SHP77 (cell line): ENCODE measurements around the gene KLHL17.

Experiments used
- DNase-seq, 2 experiments: peaks; one replicate each; lab custom pipeline; 2025; lab: John Stamatoyannopoulos, UW

KLHL17 gene

GRCh38 chr1:952201-952600, 8.2 kb upstream of the KLHL17 start:
- DNase-seq: no peak

- DNase-seq: no peak
Observed at GRCh38 chr1:952603-953002, 7.8 kb upstream of the KLHL17 start.

GRCh38 chr1:953524-954320, 6.7 kb upstream of the KLHL17 start:
- no peak for DNase-seq

- DNase-seq: no peak
Observed at GRCh38 chr1:954927-955326, 5.5 kb upstream of the KLHL17 start.

- no peak for DNase-seq
Observed at GRCh38 chr1:955474-955873, 4.9 kb upstream of the KLHL17 start.

- no peak for DNase-seq
Observed at GRCh38 chr1:956636-957035, 3.7 kb upstream of the KLHL17 start.

GRCh38 chr1:958823-959730, 1.3 kb upstream of the KLHL17 start, which contains the start of gene NOC2L:
TSS of gene NOC2L (minus strand) at chr1:959256. CDS start at chr1:959240, 16 bp downstream.
- peak; percentile 73 to 81 for DNase-seq

- no peak for DNase-seq
Observed at GRCh38 chr1:959731-960362, 537 bp upstream of the KLHL17 start.

GRCh38 chr1:961132-961669, 817 bp downstream of the KLHL17 start:
- no peak for DNase-seq

GRCh38 chr1:962381-963300, 2.3 kb downstream of the KLHL17 start:
- no peak for DNase-seq

GRCh38 chr1:963301-963651, 2.9 kb downstream of the KLHL17 start:
- no peak for DNase-seq

GRCh38 chr1:963746-964525, 3.6 kb downstream of the KLHL17 start:
- no peak for DNase-seq

- no peak for DNase-seq
Observed at GRCh38 chr1:964691-965525, 4.5 kb downstream of the KLHL17 start.

GRCh38 chr1:965526-966134, 5.2 kb downstream of the KLHL17 start:
- no peak for DNase-seq

GRCh38 chr1:966135-966703, 5.8 kb downstream of the KLHL17 start, which contains the start of gene PLEKHN1:
TSS of gene PLEKHN1 (plus strand) at chr1:966482. CDS start at chr1:966532, 50 bp downstream.
- no peak for DNase-seq

- DNase-seq: no peak
Observed at GRCh38 chr1:966704-967300, 6.4 kb downstream of the KLHL17 start.

- no peak for DNase-seq
Observed at GRCh38 chr1:967466-968343, 7.3 kb downstream of the KLHL17 start.
